Keratinocyte (primary cell): ENCODE data around the gene TMTC4. TPM values are rescaled to one million over a fixed set of nuclear protein-coding genes. Genes with fewer than 3 reads are reported as not detected.

Experiments
- DNase-seq: peaks from one replicate; pipeline ENCODE4 v3.0.0-alpha.2; 2011; ENCODE audit warnings: low read depth, missing footprints, low spot score
- FAIRE-seq: peaks from 2 replicates; lab custom pipeline; 2011; peaks lifted over from hg19 to GRCh38; lab: Jason Lieb, UNC
- H2AFZ ChIP-seq: 2 replicates; pipeline ENCODE4 v1.6.0; 2012; ENCODE audit warnings: low read length, control low read depth, inconsistent platforms; ENCODE audit not compliant: control insufficient read depth
- H3K27ac ChIP-seq: 2 replicates; pipeline ENCODE4 v1.5.1; 2011; ENCODE audit warnings: low read length; ENCODE audit not compliant: control insufficient read depth, insufficient read depth
- H3K27me3 ChIP-seq: 3 replicates; pipeline ENCODE4 v1.6.0; 2011; ENCODE audit warnings: low read length; ENCODE audit not compliant: control insufficient read depth, insufficient read depth; ENCODE audit errors: extremely low read depth
- H3K36me3 ChIP-seq, 2 experiments: 2 replicates in 1 of 2; 3 replicates in 1 of 2; pipeline ENCODE4 v1.5.1; 2011; ENCODE audit warnings: low read length in 2 of 2, mild to moderate bottlenecking in 1 of 2; ENCODE audit not compliant: control insufficient read depth in 2 of 2, insufficient read depth in 2 of 2; ENCODE audit errors: extremely low read depth in 1 of 2
- H3K4me1 ChIP-seq: 3 replicates; pipeline ENCODE4 v1.5.1; 2011; ENCODE audit warnings: low read length; ENCODE audit not compliant: control insufficient read depth, insufficient read depth; ENCODE audit errors: extremely low read depth
- H3K4me2 ChIP-seq: 3 replicates; pipeline ENCODE4 v1.6.0; 2011; ENCODE audit warnings: low read depth, low read length; ENCODE audit not compliant: control insufficient read depth, insufficient read depth; ENCODE audit errors: extremely low read depth
- H3K4me3 ChIP-seq, 3 experiments: fragments of 200-600 bp in 1 of 3; sonication (generic) in 1 of 3; 2 replicates in 2 of 3; 3 replicates in 1 of 3; pipeline ENCODE4 v1.5.1; 2011 to 2016; ENCODE audit warnings: low read length in 3 of 3, mild to moderate bottlenecking in 3 of 3, control low read depth in 2 of 3, inconsistent platforms in 1 of 3, low read depth in 1 of 3, mixed read lengths in 1 of 3, mixed run types in 1 of 3, moderate library complexity in 1 of 3; ENCODE audit not compliant: control insufficient read depth in 2 of 3, insufficient read depth in 2 of 3; ENCODE audit errors: extremely low read depth in 1 of 3
- H3K79me2 ChIP-seq: 2 replicates; pipeline ENCODE4 v1.6.0; 2012; ENCODE audit warnings: low read length; ENCODE audit not compliant: control insufficient read depth, insufficient read depth
- H3K9ac ChIP-seq: 3 replicates; pipeline ENCODE4 v1.6.0; 2011; ENCODE audit warnings: low read length; ENCODE audit not compliant: control insufficient read depth, insufficient read depth; ENCODE audit errors: extremely low read depth
- H3K9me1 ChIP-seq: 3 replicates; pipeline ENCODE4 v1.6.0; 2011; ENCODE audit warnings: low read length; ENCODE audit not compliant: control insufficient read depth, insufficient read depth; ENCODE audit errors: extremely low read depth
- H3K9me3 ChIP-seq: 2 replicates; pipeline ENCODE4 v1.5.1; 2012; ENCODE audit warnings: low read depth, low read length; ENCODE audit not compliant: control insufficient read depth
- H4K20me1 ChIP-seq: 3 replicates; pipeline ENCODE4 v1.6.0; 2011; ENCODE audit warnings: low read length; ENCODE audit not compliant: control insufficient read depth, insufficient read depth; ENCODE audit errors: extremely low read depth
- CTCF ChIP-seq, 3 experiments: IDR thresholded peaks in 1 of 3; conservative IDR thresholded peaks in 1 of 3; optimal IDR thresholded peaks in 1 of 3; 2 replicates in 2 of 3; 3 replicates in 1 of 3; pipeline versions ENCODE3 to v1.5.1; 2011; ENCODE audit warnings: low read length in 3 of 3, mild to moderate bottlenecking in 3 of 3, moderate library complexity in 2 of 3, control low read depth in 1 of 3, inconsistent platforms in 1 of 3; ENCODE audit not compliant: insufficient read depth in 2 of 3; ENCODE audit errors: extremely low read depth in 1 of 3
- EZH2 ChIP-seq: IDR thresholded peaks from one replicate; pipeline ENCODE4 v1.6.1; 2012; ENCODE audit warnings: inconsistent platforms, mild to moderate bottlenecking, low read length, moderate library complexity
- dilution Hi-C: fragments of 300-500 bp; cut with MboI; formaldehyde crosslinking; loops from one replicate; pipeline ENCODE4 v1.7.0; 2020; ENCODE audit warnings: low sequenced_read_pairs; ENCODE audit not compliant: extremely low pct_ligation_motif_present
- polyA plus RNA-seq, 5 experiments: library from polyadenylated mRNA; depleted of rRNA in 3 of 5; stranded (reverse) in 3 of 5; stranded (forward) in 1 of 5; unstranded in 1 of 5; fragments of >200 nt; gene quantifications; 1 replicate in 1 of 5; 2 replicates in 3 of 5; 3 replicates in 1 of 5; pipeline versions ENCODE4 v1.2.1 to v1.2.3, GENCODE V29; 2011 to 2012; ENCODE audit warnings: missing spikeins in 2 of 5, low read depth in 1 of 5, low replicate concordance in 1 of 5

Gene TMTC4
- polyA plus RNA-seq, 1 donor (not counting 4 experiments of a cell fraction or from before 2014, with no cell fraction given), result 6.5 TPM

- FAIRE-seq (no peak), DNase-seq (no peak)
- dilution Hi-C loops, result no loop called here
These were observed 22.1 kb downstream of the TMTC4 start for GRCh38 chr13:100652510-100652909.

GRCh38 chr13:100650326-100650725, 24.3 kb downstream of the TMTC4 start:
- Histone ChIP-seq H3K27ac (no peak overlapping the region), H3K9ac (no peak overlapping the region), H3K79me2 (no peaks in the 10 kb centered on the region), H3K27me3 (no peaks in the 10 kb centered on the region), H3K4me3 (no peak overlapping the region), H3K36me3 (peaks cover 0 to 3% of the 10 kb centered on the region in 2 experiments), H3K4me1 (no peaks in the 10 kb centered on the region), H4K20me1 (no peaks in the 10 kb centered on the region), H3K4me2 (no peak overlapping the region), H3K9me3 (no peaks in the 10 kb centered on the region), H3K9me1 (no peaks in the 10 kb centered on the region), H2AFZ (no peak overlapping the region)
- DNase-seq, result no peak
- dilution Hi-C loops, result no loop called here
- FAIRE-seq, result no peak
- TF ChIP-seq CTCF (optimal IDR thresholded peaks at IDR 0.05 in 1 of 3, IDR thresholded peaks at IDR 0.05 in 1 of 3, conservative IDR thresholded peaks at IDR 0.05 in 1 of 3; ENCODE audit: extremely low read depth in 1 of 3, insufficient read depth in 2 of 3, low read length in 3 of 3) (no peak), EZH2 (no peak)

More at GRCh38 chr13:100652510-100652909, 22.1 kb downstream of the TMTC4 start:
- H3K36me3 ChIP-seq, result peaks cover 0 to 3% of the 10 kb centered on the region in 2 experiments
- H3K9me1 ChIP-seq, result no peaks in the 10 kb centered on the region
- no peak overlapping the region for H3K4me3 ChIP-seq
- H3K4me2 ChIP-seq, result no peak overlapping the region
- no peak overlapping the region for H3K9ac ChIP-seq
- H3K27me3 ChIP-seq, result no peaks in the 10 kb centered on the region
- no peaks in the 10 kb centered on the region for H3K4me1 ChIP-seq
- H3K9me3 ChIP-seq, result no peaks in the 10 kb centered on the region
- no peak overlapping the region for H2AFZ ChIP-seq
- no peak for TF ChIP-seq CTCF (optimal IDR thresholded peaks at IDR 0.05 in 1 of 3, IDR thresholded peaks at IDR 0.05 in 1 of 3, conservative IDR thresholded peaks at IDR 0.05 in 1 of 3; ENCODE audit: extremely low read depth in 1 of 3, insufficient read depth in 2 of 3, low read length in 3 of 3)
- no peak for TF ChIP-seq EZH2
- H3K27ac ChIP-seq, result no peak overlapping the region
- H4K20me1 ChIP-seq, result no peaks in the 10 kb centered on the region
- H3K79me2 ChIP-seq, result no peaks in the 10 kb centered on the region
